ENCODE measurements around the gene ILDR1. TPM values are rescaled to one million over a fixed set of nuclear protein-coding genes. Genes with fewer than 3 reads are reported as not detected.

ILDR1 gene
- total and polyA plus RNA-seq, 2 of the 8 experiments (the other 6 are each of a cell fraction or from before 2014, with no cell fraction given), result 1.8 TPM

DNA sequence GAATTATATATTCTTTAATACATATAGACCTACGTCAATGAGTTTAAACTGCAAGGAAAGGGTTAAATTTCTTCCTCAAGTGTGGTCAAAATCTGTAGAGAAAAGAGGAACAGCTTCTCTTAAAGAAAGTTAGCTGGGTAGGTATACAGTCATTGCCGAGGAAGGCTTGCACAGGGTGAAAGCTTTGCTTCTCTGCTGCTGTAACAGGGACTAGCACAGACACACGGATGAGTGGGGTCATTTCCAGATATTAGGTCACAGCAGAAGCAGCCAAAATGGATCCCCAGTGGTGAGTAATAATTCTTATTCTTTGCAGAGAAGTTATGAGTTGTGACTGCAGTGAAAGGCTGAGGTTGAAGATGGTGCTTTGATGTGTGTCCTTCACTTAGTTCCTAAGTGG is 33.2 kb upstream of the ILDR1 start, which contains the start of gene CD86:
Gene CD86, plus strand, starts transcription at position 148 of the 400 bp plus-strand sequence. Its CDS starts 128 bp downstream, at position 276.
- no peak within 1 kb of the TSS for H2BK12ac ChIP-seq (ENCODE audit: low read depth, low read length)
- H3K4me3 ChIP-seq (ENCODE audit: extremely low read depth in 1 of 4, insufficient read depth in 2 of 4, low read depth in 3 of 4, low read length in 4 of 4), result no peak within 1 kb of the TSS
- H3K79me1 ChIP-seq (ENCODE audit: low read depth, low read length), result no peaks in the 10 kb centered on the region
- CTCF ChIA-PET (ENCODE audit: partially characterized antibody), result interaction anchor here (1.4 kb wide), 1 partner anchor 9 kb away, joined by 5 read pairs; no protein-coding TSS in a partner anchor
- no peaks in the 10 kb centered on the region for H3K36me3 ChIP-seq (ENCODE audit: control insufficient read depth in 2 of 4, insufficient read depth in 4 of 4, low read length in 3 of 4)
- no peak within 1 kb of the TSS for H3K4ac ChIP-seq (replicated peaks; ENCODE audit: insufficient read length, low read depth, low read length)
- no peak within 1 kb of the TSS for H2BK20ac ChIP-seq (ENCODE audit: low read length)
- H3K9me3 ChIP-seq (ENCODE audit: insufficient read depth in 2 of 2, low read depth in 1 of 2, low read length in 1 of 2), result no peaks in the 10 kb centered on the region
- H2BK5ac ChIP-seq (ENCODE audit: low read depth, low read length), result no peak within 1 kb of the TSS
- H3K56ac ChIP-seq (replicated peaks; ENCODE audit: insufficient read length, low read depth, low read length), result no peak within 1 kb of the TSS
- H3K14ac ChIP-seq (ENCODE audit: insufficient read length), result no peak within 1 kb of the TSS
- DNase-seq (ENCODE audit: low read depth in 1 of 2, low spot score in 2 of 2) (no peak), FAIRE-seq (no peak)
- H4K20me1 ChIP-seq (replicated peaks in 1 of 2; ENCODE audit: control insufficient read depth in 1 of 2, insufficient read depth in 2 of 2, low read length in 2 of 2), result no peaks in the 10 kb centered on the region
- H4K91ac ChIP-seq (replicated peaks; ENCODE audit: insufficient read length, low read length), result no peak within 1 kb of the TSS
- no peak within 1 kb of the TSS for H3K23ac ChIP-seq (ENCODE audit: insufficient read length)
- no peak within 1 kb of the TSS for H2BK15ac ChIP-seq (ENCODE audit: low read length)
- H3K27ac ChIP-seq (ENCODE audit: low read depth, low read length), result no peak within 1 kb of the TSS
- no peak within 1 kb of the TSS for H4K8ac ChIP-seq (ENCODE audit: extremely low read depth, insufficient read depth, low read length)
- H3K9ac ChIP-seq (replicated peaks in 1 of 4; ENCODE audit: extremely low read depth in 1 of 4, low read depth in 3 of 4, low read length in 3 of 4), result no peak within 1 kb of the TSS
- POLR2A ChIA-PET (ENCODE audit: partially characterized antibody), result interaction anchor here (0.5 kb wide), 1 partner anchor 376 kb away, joined by 3 read pairs; no protein-coding TSS in a partner anchor
- no peaks in the 10 kb centered on the region; the same call in 1 of the 2 replicates for H3K23me2 ChIP-seq (ENCODE audit: low read depth, low read length)
- WGBS, 2 experiments (ENCODE audit: extremely low coverage in 1 of 2, insufficient coverage in 1 of 2, insufficient read length in 1 of 2, insufficient replicate concordance in 2 of 2, low coverage in 1 of 2, low lambda C conversion rate in 2 of 2, missing lambda C conversion rate in 1 of 2), result 75% methylated on average over 3 of the region's 3 CpGs; no CpG with 5 or more reads in 1 of the 2 experiments
- TF ChIP-seq BRCA1 (IDR thresholded peaks at IDR 0.05; ENCODE audit: low read depth, low read length) (no peak), GABPA (IDR thresholded peaks at IDR 0.05; ENCODE audit: borderline replicate concordance, insufficient read depth, low read length) (no peak), RXRA (IDR thresholded peaks at IDR 0.05; ENCODE audit: insufficient read depth, low read depth, low read length) (no peak), ASH2L (IDR thresholded peaks at IDR 0.05; ENCODE audit: low read length) (no peak), PHF8 (conservative IDR thresholded peaks at IDR 0.05; ENCODE audit: low read depth, low read length) (no peak), SIN3A (conservative IDR thresholded peaks at IDR 0.05 in 1 of 2, IDR thresholded peaks at IDR 0.05 in 1 of 2; ENCODE audit: low read depth in 1 of 2, low read length in 2 of 2) (no peak), ATF2 (IDR thresholded peaks at IDR 0.05; ENCODE audit: low read length) (no peak), TEAD4 (IDR thresholded peaks at IDR 0.05; ENCODE audit: low read depth, low read length) (no peak), POLR2AphosphoS5 (IDR thresholded peaks at IDR 0.05; ENCODE audit: low read depth, low read length) (no peak)
- TF ChIP-seq, protein P1, sequence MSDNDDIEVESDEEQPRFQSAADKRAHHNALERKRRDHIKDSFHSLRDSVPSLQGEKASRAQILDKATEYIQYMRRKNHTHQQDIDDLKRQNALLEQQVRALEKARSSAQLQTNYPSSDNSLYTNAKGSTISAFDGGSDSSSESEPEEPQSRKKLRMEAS (IDR thresholded peaks at IDR 0.05), result no peak
- H3K4me2 ChIP-seq (ENCODE audit: insufficient read depth in 1 of 2, low read depth in 2 of 2, low read length in 2 of 2), result no peak within 1 kb of the TSS
- no peaks in the 10 kb centered on the region for H3K79me2 ChIP-seq (ENCODE audit: control insufficient read depth in 1 of 2, insufficient read depth in 2 of 2, low read length in 2 of 2)
- H2AK5ac ChIP-seq (ENCODE audit: low read depth, low read length), result no peak within 1 kb of the TSS
- no peaks in the 10 kb centered on the region for H3K4me1 ChIP-seq (replicated peaks in 1 of 4; ENCODE audit: control insufficient read depth in 3 of 4, insufficient read depth in 4 of 4, low read length in 3 of 4)
- peak within 1 kb of the TSS; percentile 26 for H2AFZ ChIP-seq (ENCODE audit: low read length)
- no peaks in the 10 kb centered on the region for H3K27me3 ChIP-seq (replicated peaks in 1 of 4; ENCODE audit: control insufficient read depth in 3 of 4, extremely low read depth in 1 of 4, insufficient read depth in 3 of 4, low read length in 3 of 4)
- H2BK120ac ChIP-seq (replicated peaks; ENCODE audit: low read depth, low read length), result no peak within 1 kb of the TSS
- no peak within 1 kb of the TSS for H4K5ac ChIP-seq (ENCODE audit: insufficient read length, low read depth, low read length)
- no peak within 1 kb of the TSS for H3K18ac ChIP-seq (ENCODE audit: extremely low read depth, low read length)

Measured in H1 (cell line).